Measurements from ENCODE around the gene FBLN7. TPM values are rescaled to one million over a fixed set of nuclear protein-coding genes. Genes with fewer than 3 reads are reported as not detected.

FBLN7 gene
- total and polyA plus RNA-seq, 2 of the 8 experiments (the other 6 are each of a cell fraction or from before 2014, with no cell fraction given) = 0.30 to 0.77 TPM

DNA sequence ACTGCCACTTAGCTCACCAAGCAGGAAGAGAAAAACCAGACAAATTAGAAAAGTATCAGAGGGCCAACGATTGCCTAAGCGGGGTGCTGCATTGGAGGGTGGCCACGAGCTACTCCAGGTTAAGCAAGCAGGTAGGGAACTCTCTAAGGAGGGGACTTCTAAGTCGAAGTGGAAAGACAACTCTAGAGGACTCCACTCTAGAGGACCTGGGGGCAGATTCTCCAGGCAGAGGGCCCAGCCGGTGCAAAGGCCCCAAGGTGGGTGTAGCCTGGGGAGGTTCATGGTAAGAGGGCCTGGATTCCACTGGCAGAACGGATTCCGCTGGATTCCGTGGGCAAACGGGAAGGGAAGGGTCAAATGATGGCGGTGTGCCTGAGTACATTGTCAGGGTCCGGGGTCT lies 12.7 kb downstream of the FBLN7 start:
- WGBS, 2 experiments (ENCODE audit: extremely low coverage in 1 of 2, insufficient coverage in 1 of 2, insufficient read length in 1 of 2, insufficient replicate concordance in 2 of 2, low coverage in 1 of 2, low lambda C conversion rate in 2 of 2, missing lambda C conversion rate in 1 of 2) = 90% methylated on average over 11 of the region's 11 CpGs; no CpG with 5 or more reads in 1 of the 2 experiments
- Histone ChIP-seq H3K9ac (replicated peaks in 1 of 4; ENCODE audit: extremely low read depth in 1 of 4, low read depth in 3 of 4, low read length in 3 of 4) (no peak overlapping the region), H3K4ac (replicated peaks; ENCODE audit: insufficient read length, low read depth, low read length) (no peak overlapping the region), H3K4me3 (ENCODE audit: extremely low read depth in 1 of 4, insufficient read depth in 2 of 4, low read depth in 3 of 4, low read length in 4 of 4) (no peak overlapping the region), H3K36me3 (ENCODE audit: control insufficient read depth in 2 of 4, insufficient read depth in 4 of 4, low read length in 3 of 4) (no peaks in the 10 kb centered on the region), H3K79me2 (ENCODE audit: control insufficient read depth in 1 of 2, insufficient read depth in 2 of 2, low read length in 2 of 2) (no peaks in the 10 kb centered on the region), H2AK5ac (ENCODE audit: low read depth, low read length) (no peak overlapping the region), H4K20me1 (replicated peaks in 1 of 2; ENCODE audit: control insufficient read depth in 1 of 2, insufficient read depth in 2 of 2, low read length in 2 of 2) (no peaks in the 10 kb centered on the region), H2AFZ (ENCODE audit: low read length) (no peak overlapping the region), H3K27ac (ENCODE audit: low read depth, low read length) (no peak overlapping the region), H2BK5ac (ENCODE audit: low read depth, low read length) (no peak overlapping the region), H2BK15ac (ENCODE audit: low read length) (no peak overlapping the region), H2BK12ac (ENCODE audit: low read depth, low read length) (no peak overlapping the region), H4K5ac (ENCODE audit: insufficient read length, low read depth, low read length) (no peak overlapping the region), H3K18ac (ENCODE audit: extremely low read depth, low read length) (no peak overlapping the region), H3K4me1 (replicated peaks in 1 of 4; ENCODE audit: control insufficient read depth in 3 of 4, insufficient read depth in 4 of 4, low read length in 3 of 4) (peaks cover 0 to 7% (median 2%) of the 10 kb centered on the region in 4 experiments; a peak in 2 of 7 replicates), H2BK120ac (replicated peaks; ENCODE audit: low read depth, low read length) (no peak overlapping the region), H3K4me2 (ENCODE audit: insufficient read depth in 1 of 2, low read depth in 2 of 2, low read length in 2 of 2) (no peak overlapping the region), H3K79me1 (ENCODE audit: low read depth, low read length) (no peaks in the 10 kb centered on the region), H2BK20ac (ENCODE audit: low read length) (no peak overlapping the region), H3K56ac (replicated peaks; ENCODE audit: insufficient read length, low read depth, low read length) (no peak overlapping the region), H3K9me3 (ENCODE audit: insufficient read depth in 2 of 2, low read depth in 1 of 2, low read length in 1 of 2) (no peaks in the 10 kb centered on the region), H3K14ac (ENCODE audit: insufficient read length) (no peak overlapping the region), H3K23ac (ENCODE audit: insufficient read length) (no peak overlapping the region), H4K91ac (replicated peaks; ENCODE audit: insufficient read length, low read length) (no peak overlapping the region), H4K8ac (ENCODE audit: extremely low read depth, insufficient read depth, low read length) (no peak overlapping the region), H3K23me2 (ENCODE audit: low read depth, low read length) (no peaks in the 10 kb centered on the region), H3K27me3 (replicated peaks in 1 of 4; ENCODE audit: control insufficient read depth in 3 of 4, extremely low read depth in 1 of 4, insufficient read depth in 3 of 4, low read length in 3 of 4) (no peaks in the 10 kb centered on the region; a peak in 1 of 7 replicates)
- no peak for TF ChIP-seq BRCA1 (IDR thresholded peaks at IDR 0.05; ENCODE audit: low read depth, low read length)
- FAIRE-seq = no peak
- ChIA-PET POLR2A (ENCODE audit: partially characterized antibody) (interaction anchor here (1.2 kb wide), 1 partner anchor 10 kb away, joined by 3 read pairs; no protein-coding TSS in a partner anchor), CTCF (ENCODE audit: partially characterized antibody) (interaction anchor here (0.5 to 1.6 kb wide), 2 partner anchors 11 to 36 kb away, joined by 3 to 4 read pairs; no protein-coding TSS in a partner anchor)
- DNase-seq (ENCODE audit: low read depth in 1 of 2, low spot score in 2 of 2) = peak in 1 of 2 experiments; percentile 31

All from H1 (cell line).